Keratinocyte (primary cell): ENCODE data around the gene ATXN10.

Experiments used
- CTCF ChIP-seq, 3 experiments: IDR thresholded peaks in 1 of 3; conservative IDR thresholded peaks in 1 of 3; optimal IDR thresholded peaks in 1 of 3; 2 replicates in 2 of 3; 3 replicates in 1 of 3; pipeline versions ENCODE3 to v1.5.1; 2011; ENCODE audit warnings: low read length in 3 of 3, mild to moderate bottlenecking in 3 of 3, moderate library complexity in 2 of 3, control low read depth in 1 of 3, inconsistent platforms in 1 of 3; ENCODE audit not compliant: insufficient read depth in 2 of 3; ENCODE audit errors: extremely low read depth in 1 of 3
- EZH2 ChIP-seq: IDR thresholded peaks from one replicate; pipeline ENCODE4 v1.6.1; 2012; ENCODE audit warnings: inconsistent platforms, mild to moderate bottlenecking, low read length, moderate library complexity

- TF ChIP-seq CTCF (optimal IDR thresholded peaks at IDR 0.05 in 1 of 3, IDR thresholded peaks at IDR 0.05 in 1 of 3, conservative IDR thresholded peaks at IDR 0.05 in 1 of 3; ENCODE audit: extremely low read depth in 1 of 3, insufficient read depth in 2 of 3, low read length in 3 of 3) (no peak), EZH2 (no peak)
Measured at GRCh38 chr22:45871721-45872120, 200.1 kb downstream of the ATXN10 start.
